SH-SY5Y (cell line): ENCODE data around the gene LSAMP.

Experiments used
- GATA2 ChIP-seq: IDR thresholded peaks from 2 replicates; pipeline ENCODE4 v1.6.1; 2011; ENCODE audit warnings: mild to moderate bottlenecking, low read depth, low read length
- GATA3 ChIP-seq: IDR thresholded peaks from 2 replicates; pipeline ENCODE4 v1.6.1; 2011; ENCODE audit warnings: low read depth, mild to moderate bottlenecking, low read length, moderate library complexity

GRCh38 chr3:116306720-116307119 is 138.6 kb downstream of the LSAMP start:
- TF ChIP-seq GATA2 (no peak), GATA3 (no peak)
